GM19467 (cell line): ENCODE measurements around the gene SMAD6.

Experiments used
- ATAC-seq: cut with Tn5 transposase; IDR thresholded peaks from one replicate; pipeline ENCODE4 v1.9.1; 2021; ENCODE audit warnings: mild to moderate bottlenecking, moderate library complexity; ENCODE audit not compliant: unreplicated experiment

The SMAD6 gene

GRCh38 chr15:66702035-66702786 is at the start of gene SMAD6:
SMAD6 (plus strand) TSS chr15:66702236; CDS start chr15:66703259, 1,023 bp downstream.
- no peak for ATAC-seq

DNA sequence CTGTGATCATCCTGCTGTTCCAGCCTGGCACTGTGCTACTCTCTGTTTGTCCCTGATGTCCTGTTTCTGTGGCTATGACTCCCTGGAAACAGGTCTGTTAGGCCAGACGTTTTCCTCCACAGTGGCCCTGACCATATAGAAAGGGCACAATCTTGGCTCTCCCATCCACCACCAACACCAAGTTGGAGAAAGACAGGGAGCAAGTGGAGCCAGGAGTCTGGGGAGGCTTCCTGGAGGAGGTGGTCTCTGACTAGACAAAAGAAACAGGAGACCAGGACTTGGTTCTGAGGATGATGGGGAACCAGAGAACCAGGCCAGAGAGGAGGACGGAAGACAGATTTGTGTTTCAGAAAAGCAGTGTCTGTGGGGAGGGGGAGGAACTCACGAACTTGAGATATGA is 49.2 kb upstream of the SMAD6 start:
- ATAC-seq: no peak

DNA sequence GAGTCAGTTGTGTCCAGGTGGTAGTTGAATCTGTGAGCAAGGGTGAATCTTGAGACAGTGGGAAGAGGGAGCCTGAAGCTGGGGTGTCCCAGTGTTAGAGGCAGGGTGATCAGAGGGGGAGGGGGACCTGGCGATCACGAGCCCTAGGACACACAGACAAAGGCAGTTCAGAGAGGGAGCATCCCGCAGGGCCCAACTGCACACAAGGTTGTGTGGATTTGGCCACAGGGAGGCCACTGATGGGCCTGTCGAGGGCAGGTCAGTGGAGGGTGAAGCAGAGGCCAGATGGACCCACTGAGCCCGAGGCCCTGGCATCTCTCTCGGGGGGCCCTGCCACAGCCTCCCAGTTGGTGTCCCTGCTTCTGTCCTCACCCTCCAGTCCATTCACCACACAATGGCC is 48.6 kb upstream of the SMAD6 start:
- no peak for ATAC-seq

DNA sequence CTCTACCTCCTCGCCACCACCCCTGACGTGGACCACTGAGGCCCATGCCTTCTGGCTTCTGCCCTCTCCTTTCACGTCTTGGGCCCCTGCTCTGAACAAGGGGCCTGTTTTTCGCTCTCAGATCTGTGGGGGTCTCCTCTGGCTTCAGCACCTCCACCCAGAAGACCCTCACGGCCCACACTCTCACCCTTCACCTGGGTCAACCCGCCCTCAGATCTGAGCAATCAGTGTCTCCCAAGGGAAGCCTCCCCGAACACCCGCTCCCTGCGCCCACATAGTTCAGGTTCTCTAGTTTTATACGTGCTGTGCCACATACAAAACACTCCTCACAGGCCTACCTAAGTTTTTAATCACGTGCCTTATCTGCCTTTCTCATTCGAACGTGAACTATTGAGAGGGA is 48.2 kb upstream of the SMAD6 start:
- ATAC-seq: no peak

DNA sequence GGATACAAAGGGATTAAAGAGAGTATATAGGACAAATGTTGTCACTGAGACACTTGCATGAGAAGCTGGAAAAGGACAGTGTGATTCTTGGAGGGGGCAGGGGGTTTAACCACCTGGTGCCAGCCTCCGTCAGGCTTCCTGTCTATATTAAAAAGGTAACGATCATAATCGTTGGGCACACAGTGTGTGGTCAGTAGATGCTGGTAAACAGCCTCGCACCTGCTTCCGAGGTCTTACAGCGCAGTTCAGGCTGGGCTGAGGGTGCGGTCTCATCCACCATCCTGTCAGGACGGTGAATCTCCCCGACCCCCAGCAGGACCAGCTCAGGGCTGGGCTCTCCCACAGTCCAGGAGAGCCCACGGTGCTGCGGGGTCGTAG is 47.7 kb upstream of the SMAD6 start:
- ATAC-seq: no peak

DNA sequence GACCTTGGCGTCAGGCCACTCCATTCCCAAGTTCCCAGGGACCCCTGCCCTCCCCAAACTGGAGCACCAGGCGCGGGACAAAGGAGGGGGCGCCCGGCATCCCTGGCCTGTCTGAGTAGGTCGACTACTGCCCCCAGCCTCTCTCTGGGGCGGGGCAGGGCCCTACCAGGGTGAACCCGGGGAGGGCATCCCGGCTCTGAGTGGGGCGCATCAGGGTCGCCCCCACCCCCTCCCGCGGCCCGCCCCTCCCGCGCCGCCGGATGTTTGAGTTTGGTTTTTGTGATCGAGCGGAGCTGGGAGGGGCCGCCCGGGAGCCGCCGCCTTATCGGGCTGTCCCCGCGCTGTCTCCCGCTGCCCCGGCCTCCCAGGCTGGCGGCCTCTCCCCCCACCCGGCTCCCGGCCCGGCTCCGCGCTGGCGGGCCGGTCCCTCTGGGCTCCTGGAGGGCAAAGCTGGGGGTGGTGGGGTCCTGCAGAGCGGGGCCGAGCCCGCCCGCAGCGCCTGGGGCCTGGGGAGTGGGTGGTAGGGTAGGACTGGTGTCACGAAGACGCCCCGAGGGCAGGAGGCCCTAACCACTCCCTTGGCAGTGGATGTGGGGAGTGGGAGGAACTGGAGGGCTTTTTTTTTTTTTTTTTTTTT is 47.2 kb upstream of the SMAD6 start:
- no peak for ATAC-seq

- no peak for ATAC-seq
Observed at GRCh38 chr15:66655511-66655910, 46.5 kb upstream of the SMAD6 start.

GRCh38 chr15:66655997-66656396 is 46.0 kb upstream of the SMAD6 start:
- ATAC-seq: no peak

- no peak for ATAC-seq
Observed at GRCh38 chr15:66657185-66658020, 44.6 kb upstream of the SMAD6 start.

DNA sequence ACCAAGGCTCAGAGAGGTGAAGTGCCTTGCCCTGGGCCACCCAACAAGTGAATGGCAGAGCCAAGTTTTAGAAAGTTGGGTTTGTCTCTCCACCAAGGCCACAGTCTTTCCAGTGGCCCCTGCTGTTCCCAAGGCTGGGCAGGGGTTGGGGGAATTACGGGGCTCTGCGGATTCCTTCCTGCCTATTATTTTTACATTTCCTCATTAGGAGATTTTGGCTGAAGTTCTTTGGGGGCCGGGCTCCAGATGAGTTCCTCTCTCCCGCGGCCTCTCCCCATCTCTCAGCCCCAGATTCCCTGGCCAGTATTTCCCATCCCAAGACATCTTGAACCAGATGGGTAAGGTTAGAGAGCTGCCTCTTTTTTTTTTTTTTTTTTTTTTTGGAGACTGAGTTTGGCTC is 44.0 kb upstream of the SMAD6 start:
- no peak for ATAC-seq

DNA sequence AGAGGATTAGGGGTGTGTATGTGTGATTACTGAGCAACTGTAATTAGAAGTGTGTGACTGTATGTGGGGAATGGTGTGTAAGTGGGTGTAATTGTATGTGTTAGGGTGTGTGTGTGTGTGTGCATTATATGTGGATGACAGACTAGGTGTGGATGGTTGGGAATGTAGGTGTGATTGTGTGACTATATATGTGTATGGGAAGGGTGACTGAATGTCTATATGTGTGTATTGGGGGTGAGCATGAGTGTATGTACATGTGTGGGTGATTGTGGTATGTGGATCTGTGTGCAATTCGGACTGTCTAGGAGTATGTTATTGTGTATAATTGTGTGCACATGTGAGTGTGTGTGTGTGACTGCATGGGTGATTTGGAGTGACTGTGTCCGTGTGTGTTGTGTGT is 43.2 kb upstream of the SMAD6 start:
- no peak for ATAC-seq

GRCh38 chr15:66659384-66659783 is 42.7 kb upstream of the SMAD6 start:
- ATAC-seq: no peak

DNA sequence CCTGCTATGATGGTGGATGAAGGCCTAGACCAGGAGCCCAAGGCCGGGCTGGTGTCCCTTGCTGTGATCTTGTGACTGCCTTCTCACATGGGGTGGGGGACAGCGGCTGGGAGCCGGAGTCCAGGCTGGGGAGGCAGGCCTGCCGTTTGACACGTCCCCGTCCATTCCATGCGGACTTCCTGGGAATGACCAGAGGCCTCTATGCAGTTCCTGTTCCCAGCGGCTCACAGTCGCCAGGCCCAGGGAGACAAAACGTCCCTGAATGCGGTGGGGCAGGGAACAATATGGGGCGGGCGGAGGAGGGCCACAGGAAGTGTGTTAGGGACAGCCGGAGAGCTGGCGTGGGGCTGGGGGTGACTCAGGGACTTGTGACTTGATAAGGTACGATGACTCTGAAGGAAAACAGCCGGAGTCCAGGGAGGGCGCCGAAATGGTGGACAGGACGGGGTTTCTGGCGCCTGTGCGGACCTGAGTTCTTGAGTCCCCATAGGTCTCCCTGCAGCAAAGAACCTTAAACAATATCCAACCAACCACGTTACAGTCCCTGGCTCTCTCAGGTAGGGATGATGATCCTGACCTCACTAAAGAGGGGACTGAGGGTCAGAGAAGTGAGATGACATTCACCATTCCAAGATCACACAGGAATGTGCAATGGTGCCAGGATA is 40.5 kb upstream of the SMAD6 start:
- no peak for ATAC-seq

DNA sequence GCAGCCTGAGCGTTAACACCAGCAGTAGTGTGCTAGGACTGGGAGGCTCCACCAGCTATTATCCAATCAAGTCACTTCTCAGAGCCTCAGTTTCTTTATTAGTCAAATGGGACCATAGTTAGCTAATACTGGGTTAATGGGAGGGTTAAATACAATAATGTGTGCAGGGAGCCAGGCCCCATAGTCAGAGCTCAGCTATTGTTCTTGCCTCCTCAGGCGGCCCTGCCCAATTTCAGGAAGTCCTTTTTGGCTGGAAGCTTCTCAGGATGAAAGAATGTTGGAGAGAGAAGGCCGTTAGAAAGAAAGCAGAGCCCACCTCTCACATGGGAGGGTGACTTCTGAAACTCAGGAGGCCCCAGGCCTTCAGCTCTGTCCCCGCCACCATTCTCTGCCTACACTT is 39.5 kb upstream of the SMAD6 start:
- no peak for ATAC-seq

DNA sequence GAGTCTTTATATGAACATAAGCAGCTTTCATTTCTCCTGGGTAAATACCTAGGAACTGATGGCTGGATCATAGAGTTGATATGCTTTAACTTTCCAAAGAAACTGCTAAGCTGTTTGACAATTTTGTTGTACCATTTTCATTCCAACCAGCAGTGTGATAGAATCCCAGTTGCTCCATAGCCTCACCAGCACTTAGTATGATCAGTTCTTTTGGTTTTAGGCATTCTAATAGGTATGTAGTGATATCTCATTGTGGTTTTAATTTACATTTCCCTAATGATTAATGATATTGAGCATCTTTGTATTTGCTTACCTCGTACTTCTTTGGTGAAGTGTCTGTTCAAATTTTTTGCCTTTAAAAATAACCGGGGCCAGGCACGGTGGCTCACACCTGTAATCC is 38.4 kb upstream of the SMAD6 start:
- ATAC-seq: no peak

DNA sequence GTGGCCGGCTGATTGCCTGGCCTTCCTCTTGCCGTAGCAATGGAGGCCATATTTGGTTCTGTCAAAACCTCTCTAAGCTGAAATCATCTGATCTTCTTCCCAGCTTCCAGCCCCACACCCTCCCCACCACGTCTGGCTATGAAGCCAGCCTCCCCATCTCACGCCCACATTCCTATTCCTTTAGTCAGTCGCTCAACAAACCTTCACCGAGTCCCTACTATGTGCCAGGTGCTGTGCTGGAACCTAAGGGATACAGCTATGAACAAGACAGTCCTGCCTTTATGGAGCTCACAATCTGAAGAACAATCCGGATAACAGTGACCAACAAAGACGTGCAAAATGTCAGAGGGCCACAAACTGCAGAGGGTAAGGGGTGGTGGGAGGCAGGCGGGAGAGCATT is 31.9 kb upstream of the SMAD6 start:
- no peak for ATAC-seq

- ATAC-seq: no peak
Observed at GRCh38 chr15:66670762-66671580, 31.1 kb upstream of the SMAD6 start.

GRCh38 chr15:66672867-66673266 is 29.2 kb upstream of the SMAD6 start:
- no peak for ATAC-seq

DNA sequence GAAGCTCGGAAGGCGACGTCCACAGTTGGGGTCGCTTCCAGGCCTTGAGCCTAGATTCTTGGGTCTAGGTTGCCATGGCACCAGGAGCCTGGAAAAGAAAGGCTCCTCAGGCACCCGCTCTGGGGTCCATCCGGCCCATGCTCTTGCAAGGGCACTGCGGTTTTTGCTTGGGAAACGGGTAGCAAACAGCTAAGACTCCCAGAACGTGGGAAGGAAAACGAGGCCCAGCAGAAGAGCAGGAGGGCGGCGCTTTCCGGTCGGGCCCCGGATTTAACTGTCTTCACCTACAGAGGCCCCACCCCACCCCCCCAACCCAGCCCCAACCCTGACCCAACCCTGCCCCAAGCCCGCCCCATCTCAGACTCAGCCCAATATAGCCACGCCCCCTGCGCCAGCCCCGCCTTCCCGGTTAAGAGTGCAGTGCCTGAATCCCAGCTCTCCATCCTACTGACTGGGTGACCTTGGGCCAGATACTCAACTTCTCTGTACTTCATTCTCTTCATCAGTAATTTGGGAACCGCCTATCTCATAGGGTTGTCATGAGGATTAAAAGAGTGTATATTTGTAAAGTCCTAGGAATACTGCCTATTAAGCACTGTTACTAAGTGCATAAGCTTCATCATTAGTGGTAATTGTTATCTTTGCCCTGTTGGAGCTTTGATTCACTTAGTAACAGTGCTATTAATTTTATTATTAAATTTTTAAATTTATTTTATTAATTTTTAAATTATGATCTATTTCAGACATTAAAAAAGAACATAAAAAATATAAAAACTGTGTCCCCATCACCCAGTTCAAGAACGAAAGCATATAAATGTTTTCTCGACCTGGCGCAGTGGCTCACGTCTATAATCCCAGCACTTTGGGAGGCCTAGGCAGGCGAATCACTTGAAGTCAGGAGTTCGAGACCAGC is 28.4 kb upstream of the SMAD6 start:
- ATAC-seq: no peak
